A549 (cell line): ENCODE measurements around the gene DLGAP1. TPM values are rescaled to one million over a fixed set of nuclear protein-coding genes. Genes with fewer than 3 reads are reported as not detected.

ENCODE experiments used
- ATAC-seq, 2 experiments: fragments of 200-7000 bp in 1 of 2; fragments of >200 bp in 1 of 2; cut with Nextera tagmentation in 1 of 2; cut with Tn5 transposase in 1 of 2; 3 replicates each; pipeline versions ENCODE4 v1.8.0 to v1.9.1; 2018 to 2020; ENCODE audit warnings: mild to moderate bottlenecking in 1 of 2, moderate library complexity in 1 of 2
- CTCF ChIA-PET: fragments of 300-600 bp; sonication (Branson Sonifier 250); formaldehyde crosslinking; extraction: SDS; loops from one replicate; lab custom pipeline; 2021; ENCODE audit warnings: antibody characterized with exemption, inconsistent platforms; lab: Yijun Ruan, JAX
- POLR2A ChIA-PET: fragments of 350-600 bp; formaldehyde crosslinking; extraction: SDS; loops from one replicate; lab custom pipeline; 2021; ENCODE audit warnings: antibody characterized with exemption, inconsistent platforms; lab: Yijun Ruan, JAX
- DNase-seq, 2 experiments: peaks; one replicate each; pipeline versions ENCODE4 v3.0.0 to v3.0.0-alpha.2; 2011 to 2016; ENCODE audit warnings: low read depth in 1 of 2, low spot score in 1 of 2
- FAIRE-seq: peaks from 2 replicates; lab custom pipeline; 2011; peaks lifted over from hg19 to GRCh38; lab: Jason Lieb, UNC
- H3K27ac ChIP-seq, 2 experiments: fragments of >200 bp; sonication (Bioruptor Twin); formaldehyde crosslinking; 3 replicates each; pipeline ENCODE4 v1.5.1; 2016 to 2017
- H3K4me1 ChIP-seq: fragments of >200 bp; sonication (Bioruptor Twin); formaldehyde crosslinking; 3 replicates; pipeline ENCODE4 v1.6.1; 2016
- H3K4me2 ChIP-seq: fragments of >200 bp; sonication (Bioruptor Twin); formaldehyde crosslinking; 3 replicates; pipeline ENCODE4 v1.6.1; 2016
- H3K4me3 ChIP-seq: fragments of >200 bp; sonication (Bioruptor Twin); formaldehyde crosslinking; 3 replicates; pipeline ENCODE4 v1.5.1; 2016
- H3K9me3 ChIP-seq: fragments of >200 bp; sonication (Bioruptor Twin); formaldehyde crosslinking; 3 replicates; pipeline ENCODE4 v1.6.1; 2016
- BHLHE40 ChIP-seq: IDR thresholded peaks from 2 replicates; pipeline ENCODE4 v1.6.1; 2012; ENCODE audit warnings: low read depth, low read length, inconsistent platforms
- CBX2 ChIP-seq: fragments of 200-600 bp; sonication (generic); IDR thresholded peaks from 2 replicates; pipeline ENCODE4 v1.6.1; 2016; ENCODE audit warnings: low read depth, mild to moderate bottlenecking, borderline replicate concordance
- EHF ChIP-seq: fragments of 250-450 bp; sonication (Bioruptor Pico); IDR thresholded peaks from 2 replicates; pipeline ENCODE4 v1.5.0; 2020; ENCODE audit warnings: mild to moderate bottlenecking
- HOXA7 ChIP-seq: fragments of 250-450 bp; sonication (Bioruptor Pico); IDR thresholded peaks from 2 replicates; pipeline ENCODE4 v1.5.0; 2020; ENCODE audit warnings: mild to moderate bottlenecking, moderate library complexity
- HOXB13 ChIP-seq: fragments of 250-450 bp; sonication (Bioruptor Pico); IDR thresholded peaks from 2 replicates; pipeline ENCODE4 v1.5.0; 2020; ENCODE audit warnings: low read depth, mild to moderate bottlenecking, moderate library complexity
- JUN ChIP-seq, 2 experiments: fragments of >200 bp; sonication (Bioruptor Twin); formaldehyde crosslinking; IDR thresholded peaks; 2 replicates in 1 of 2; 3 replicates in 1 of 2; pipeline ENCODE4 v1.6.1; 2016 to 2017
- KDM1A ChIP-seq: fragments of 200-600 bp; sonication (generic); IDR thresholded peaks from 2 replicates; pipeline ENCODE4 v1.6.1; 2016; ENCODE audit warnings: low read depth, mild to moderate bottlenecking
- NR3C1 ChIP-seq: fragments of >200 bp; sonication (Bioruptor Twin); formaldehyde crosslinking; IDR thresholded peaks from 3 replicates; pipeline ENCODE4 v1.6.1; 2017
- POLR2AphosphoS2 ChIP-seq: conservative IDR thresholded peaks from 2 replicates; pipeline ENCODE4 v1.6.1; 2012; ENCODE audit warnings: low read length, improper control_type of control experiment, inconsistent platforms
- RAD21 ChIP-seq, 2 experiments: fragments of >200 bp in 1 of 2; sonication (Bioruptor Twin) in 1 of 2; formaldehyde crosslinking in 1 of 2; IDR thresholded peaks in 1 of 2; conservative IDR thresholded peaks in 1 of 2; 2 replicates in 1 of 2; 3 replicates in 1 of 2; pipeline ENCODE4 v1.6.1; 2012 to 2018; ENCODE audit warnings: inconsistent platforms in 1 of 2
- SMC3 ChIP-seq: fragments of >200 bp; sonication (Bioruptor Twin); formaldehyde crosslinking; IDR thresholded peaks from 3 replicates; pipeline ENCODE4 v1.6.1; 2018; ENCODE audit warnings: inconsistent platforms
- WGBS: methylation state at CpG from one replicate; pipeline ENCODE4 v1.1.6; 2017; ENCODE audit errors: missing lambda C conversion rate; 5-methylcytosine and 5-hydroxymethylcytosine counted together
- polyA plus RNA-seq, 4 experiments: library from polyadenylated mRNA; depleted of rRNA in 3 of 4; stranded (reverse); fragments of >200 nt; fragmentation: RNase III in 1 of 4; extraction: RNeasy Plus Mini Kit Qiagen cat#74134 plus additional on column Dnase treatment in 1 of 4; gene quantifications; 2 replicates in 3 of 4; 3 replicates in 1 of 4; pipeline ENCODE4 v1.2.3, GENCODE V29; 2011 to 2017
- TF ChIP-seq, protein P1 (sequence below): fragments of 250-450 bp; sonication (Bioruptor Pico); IDR thresholded peaks from 2 replicates; pipeline ENCODE4 v1.5.0; 2021; ENCODE audit warnings: mild to moderate bottlenecking, moderate library complexity, borderline replicate concordance
- TF ChIP-seq, protein P2 (sequence below): fragments of 150-350 bp; IDR thresholded peaks from 2 replicates; pipeline ENCODE4 v1.6.1; 2014; ENCODE audit warnings: low read depth, mild to moderate bottlenecking, low read length
- TF ChIP-seq, protein P3 (sequence below): fragments of >200 bp; sonication (Bioruptor Twin); formaldehyde crosslinking; IDR thresholded peaks from 3 replicates; pipeline ENCODE4 v1.5.1; 2016
- TF ChIP-seq, protein P4 (sequence below): fragments of 200-600 bp; sonication (generic); IDR thresholded peaks from 2 replicates; pipeline ENCODE4 v1.6.1; 2016; ENCODE audit warnings: antibody characterized with exemption, mild to moderate bottlenecking, moderate library complexity
- TF ChIP-seq, protein P5 (sequence below): fragments of 250-450 bp; sonication (Bioruptor Pico); IDR thresholded peaks from 2 replicates; pipeline ENCODE4 v1.5.0; 2020; ENCODE audit warnings: low read depth, mild to moderate bottlenecking, moderate library complexity

DLGAP1 gene
- polyA plus RNA-seq, 2 of the 4 experiments (the other 2 are of a cell fraction), result 0.04 to 0.12 TPM

DNA sequence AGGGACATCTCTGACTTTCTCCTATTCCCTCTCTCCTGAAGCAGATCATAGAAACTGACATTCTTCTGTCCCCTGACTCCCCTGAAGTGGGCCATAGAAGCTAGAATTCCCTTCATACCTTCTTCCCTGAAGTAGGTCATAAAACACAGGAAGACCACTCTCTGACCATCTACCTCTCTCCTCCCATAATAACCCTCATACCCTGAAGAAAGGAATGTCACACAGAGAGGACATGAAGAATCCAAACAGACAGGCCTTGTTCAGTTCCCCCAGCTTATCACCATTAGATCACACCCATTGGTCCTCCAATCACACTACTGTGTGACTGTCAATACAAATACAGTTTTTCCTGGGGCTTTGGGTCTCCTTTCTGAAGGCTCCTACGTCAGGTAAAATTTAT lies 347.1 kb downstream of the DLGAP1 start:
- no peak for DNase-seq
- no peaks in the 10 kb centered on the region for H3K4me1 ChIP-seq
- POLR2A ChIA-PET, result no interaction called here
- CTCF ChIA-PET, result interaction anchor here (1.1 to 4.9 kb wide), 6 partner anchors 10 to 965 kb away, joined by 3 to 40 read pairs (median 15); no protein-coding TSS in a partner anchor
- H3K27ac ChIP-seq, result no peak overlapping the region
- no peak overlapping the region for H3K4me3 ChIP-seq
- no peaks in the 10 kb centered on the region for H3K9me3 ChIP-seq
- 10% methylated on average over 1 of the region's 1 CpG for WGBS
- FAIRE-seq, result no peak
- no peak for TF ChIP-seq JUN (IDR thresholded peaks at IDR 0.05)
- no peak for TF ChIP-seq BHLHE40
- TF ChIP-seq, protein P1, sequence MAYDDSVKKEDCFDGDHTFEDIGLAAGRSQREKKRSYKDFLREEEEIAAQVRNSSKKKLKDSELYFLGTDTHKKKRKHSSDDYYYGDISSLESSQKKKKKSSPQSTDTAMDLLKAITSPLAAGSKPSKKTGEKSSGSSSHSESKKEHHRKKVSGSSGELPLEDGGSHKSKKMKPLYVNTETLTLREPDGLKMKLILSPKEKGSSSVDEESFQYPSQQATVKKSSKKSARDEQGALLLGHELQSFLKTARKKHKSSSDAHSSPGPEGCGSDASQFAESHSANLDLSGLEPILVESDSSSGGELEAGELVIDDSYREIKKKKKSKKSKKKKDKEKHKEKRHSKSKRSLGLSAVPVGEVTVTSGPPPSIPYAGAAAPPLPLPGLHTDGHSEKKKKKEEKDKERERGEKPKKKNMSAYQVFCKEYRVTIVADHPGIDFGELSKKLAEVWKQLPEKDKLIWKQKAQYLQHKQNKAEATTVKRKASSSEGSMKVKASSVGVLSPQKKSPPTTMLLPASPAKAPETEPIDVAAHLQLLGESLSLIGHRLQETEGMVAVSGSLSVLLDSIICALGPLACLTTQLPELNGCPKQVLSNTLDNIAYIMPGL (CRISPR knock-in tag), result no peak
- TF ChIP-seq HOXA7 (CRISPR knock-in tag), result no peak
- no peak for TF ChIP-seq HOXB13 (CRISPR knock-in tag)
- H3K4me2 ChIP-seq, result no peak overlapping the region
- ATAC-seq, result no peak

DNA sequence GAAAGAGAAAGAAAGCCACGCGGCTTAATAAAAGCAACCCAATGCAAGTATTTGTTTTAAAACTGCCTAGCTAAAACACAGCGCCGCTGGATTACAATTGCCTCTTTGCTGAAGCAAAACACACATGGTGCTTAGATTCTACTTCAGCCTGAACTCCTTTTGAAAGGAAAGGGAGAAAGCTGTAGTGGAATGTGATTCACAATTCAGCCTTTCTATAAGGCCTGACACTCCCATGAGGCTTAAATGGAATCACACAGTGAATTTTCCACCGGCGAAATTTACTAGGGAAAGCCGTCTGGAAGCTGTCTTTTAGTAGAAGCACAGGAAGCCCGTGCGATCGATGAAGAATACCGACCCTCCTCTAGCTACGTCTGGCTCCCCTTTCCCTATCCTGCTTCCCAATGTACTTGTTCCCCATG lies 348.0 kb downstream of the DLGAP1 start:
- POLR2A ChIA-PET, result no interaction called here
- Histone ChIP-seq H3K4me3 (no peak overlapping the region), H3K4me1 (no peaks in the 10 kb centered on the region), H3K4me2 (peak overlapping the region; percentile 34; the same call in 2 of the 3 replicates), H3K9me3 (no peaks in the 10 kb centered on the region), H3K27ac (no peak overlapping the region)
- DNase-seq (no peak), FAIRE-seq (no peak), ATAC-seq (no peak)
- TF ChIP-seq HOXB13 (CRISPR knock-in tag), result no peak
- no peak for TF ChIP-seq KDM1A
- TF ChIP-seq, protein P2, sequence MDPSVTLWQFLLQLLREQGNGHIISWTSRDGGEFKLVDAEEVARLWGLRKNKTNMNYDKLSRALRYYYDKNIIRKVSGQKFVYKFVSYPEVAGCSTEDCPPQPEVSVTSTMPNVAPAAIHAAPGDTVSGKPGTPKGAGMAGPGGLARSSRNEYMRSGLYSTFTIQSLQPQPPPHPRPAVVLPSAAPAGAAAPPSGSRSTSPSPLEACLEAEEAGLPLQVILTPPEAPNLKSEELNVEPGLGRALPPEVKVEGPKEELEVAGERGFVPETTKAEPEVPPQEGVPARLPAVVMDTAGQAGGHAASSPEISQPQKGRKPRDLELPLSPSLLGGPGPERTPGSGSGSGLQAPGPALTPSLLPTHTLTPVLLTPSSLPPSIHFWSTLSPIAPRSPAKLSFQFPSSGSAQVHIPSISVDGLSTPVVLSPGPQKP, result no peak
- WGBS, result 61% methylated on average over 12 of the region's 12 CpGs
- CTCF ChIA-PET, result interaction anchor here (0.7 to 4.9 kb wide), 11 partner anchors 10 to 951 kb away, joined by 3 to 40 read pairs (median 6); no protein-coding TSS in a partner anchor

DNA sequence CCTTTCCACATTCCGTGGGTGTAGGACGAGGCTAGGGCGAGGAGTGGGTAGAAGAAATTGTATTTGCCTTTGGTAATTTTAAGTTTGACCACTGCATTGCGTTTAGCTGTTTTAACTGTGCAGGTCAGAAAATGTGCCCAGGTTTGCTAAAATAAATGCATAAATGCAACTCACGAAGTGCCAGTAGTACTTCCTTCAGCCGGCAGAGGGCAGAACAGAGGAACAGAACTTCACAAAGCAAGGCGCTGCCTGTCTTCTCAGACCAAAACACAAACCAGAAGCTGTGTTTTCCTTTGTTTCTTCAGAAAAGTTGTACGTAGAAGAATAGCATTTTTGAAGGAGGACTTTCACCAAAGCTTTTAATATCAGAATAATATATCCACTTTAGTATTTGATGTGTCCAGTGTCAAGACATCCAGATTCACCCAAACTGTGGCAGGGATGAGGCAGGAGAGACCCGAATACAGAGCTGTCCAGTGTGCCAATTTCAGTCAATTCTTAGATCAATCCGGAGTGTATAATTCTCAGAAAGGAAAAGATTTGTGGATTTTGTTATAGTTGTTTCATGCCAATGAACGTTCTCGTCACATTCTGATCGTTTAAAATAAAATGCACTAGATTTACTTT lies 348.6 kb downstream of the DLGAP1 start:
- Histone ChIP-seq H3K4me3 (no peak overlapping the region), H3K4me1 (no peaks in the 10 kb centered on the region), H3K27ac (no peak overlapping the region), H3K9me3 (no peaks in the 10 kb centered on the region), H3K4me2 (peak overlapping the region; percentile 34; the same call in 2 of the 3 replicates)
- 17% methylated on average over 13 of the region's 13 CpGs for WGBS
- DNase-seq (peak; percentile 3 to 62), ATAC-seq (peak; percentile 71 to 80), FAIRE-seq (no peak)
- POLR2A ChIA-PET, result no interaction called here
- TF ChIP-seq POLR2AphosphoS2 (no peak), RAD21 (conservative IDR thresholded peaks at IDR 0.05 in 1 of 2, IDR thresholded peaks at IDR 0.05 in 1 of 2) (peak; percentile 47 to 60), EHF (CRISPR knock-in tag) (no peak), KDM1A (no peak), SMC3 (peak; percentile 59), JUN (IDR thresholded peaks at IDR 0.05) (no peak), CBX2 (no peak), NR3C1 (no peak)
- TF ChIP-seq, protein P3, sequence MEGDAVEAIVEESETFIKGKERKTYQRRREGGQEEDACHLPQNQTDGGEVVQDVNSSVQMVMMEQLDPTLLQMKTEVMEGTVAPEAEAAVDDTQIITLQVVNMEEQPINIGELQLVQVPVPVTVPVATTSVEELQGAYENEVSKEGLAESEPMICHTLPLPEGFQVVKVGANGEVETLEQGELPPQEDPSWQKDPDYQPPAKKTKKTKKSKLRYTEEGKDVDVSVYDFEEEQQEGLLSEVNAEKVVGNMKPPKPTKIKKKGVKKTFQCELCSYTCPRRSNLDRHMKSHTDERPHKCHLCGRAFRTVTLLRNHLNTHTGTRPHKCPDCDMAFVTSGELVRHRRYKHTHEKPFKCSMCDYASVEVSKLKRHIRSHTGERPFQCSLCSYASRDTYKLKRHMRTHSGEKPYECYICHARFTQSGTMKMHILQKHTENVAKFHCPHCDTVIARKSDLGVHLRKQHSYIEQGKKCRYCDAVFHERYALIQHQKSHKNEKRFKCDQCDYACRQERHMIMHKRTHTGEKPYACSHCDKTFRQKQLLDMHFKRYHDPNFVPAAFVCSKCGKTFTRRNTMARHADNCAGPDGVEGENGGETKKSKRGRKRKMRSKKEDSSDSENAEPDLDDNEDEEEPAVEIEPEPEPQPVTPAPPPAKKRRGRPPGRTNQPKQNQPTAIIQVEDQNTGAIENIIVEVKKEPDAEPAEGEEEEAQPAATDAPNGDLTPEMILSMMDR, result peak; percentile 51
- TF ChIP-seq, protein P4, sequence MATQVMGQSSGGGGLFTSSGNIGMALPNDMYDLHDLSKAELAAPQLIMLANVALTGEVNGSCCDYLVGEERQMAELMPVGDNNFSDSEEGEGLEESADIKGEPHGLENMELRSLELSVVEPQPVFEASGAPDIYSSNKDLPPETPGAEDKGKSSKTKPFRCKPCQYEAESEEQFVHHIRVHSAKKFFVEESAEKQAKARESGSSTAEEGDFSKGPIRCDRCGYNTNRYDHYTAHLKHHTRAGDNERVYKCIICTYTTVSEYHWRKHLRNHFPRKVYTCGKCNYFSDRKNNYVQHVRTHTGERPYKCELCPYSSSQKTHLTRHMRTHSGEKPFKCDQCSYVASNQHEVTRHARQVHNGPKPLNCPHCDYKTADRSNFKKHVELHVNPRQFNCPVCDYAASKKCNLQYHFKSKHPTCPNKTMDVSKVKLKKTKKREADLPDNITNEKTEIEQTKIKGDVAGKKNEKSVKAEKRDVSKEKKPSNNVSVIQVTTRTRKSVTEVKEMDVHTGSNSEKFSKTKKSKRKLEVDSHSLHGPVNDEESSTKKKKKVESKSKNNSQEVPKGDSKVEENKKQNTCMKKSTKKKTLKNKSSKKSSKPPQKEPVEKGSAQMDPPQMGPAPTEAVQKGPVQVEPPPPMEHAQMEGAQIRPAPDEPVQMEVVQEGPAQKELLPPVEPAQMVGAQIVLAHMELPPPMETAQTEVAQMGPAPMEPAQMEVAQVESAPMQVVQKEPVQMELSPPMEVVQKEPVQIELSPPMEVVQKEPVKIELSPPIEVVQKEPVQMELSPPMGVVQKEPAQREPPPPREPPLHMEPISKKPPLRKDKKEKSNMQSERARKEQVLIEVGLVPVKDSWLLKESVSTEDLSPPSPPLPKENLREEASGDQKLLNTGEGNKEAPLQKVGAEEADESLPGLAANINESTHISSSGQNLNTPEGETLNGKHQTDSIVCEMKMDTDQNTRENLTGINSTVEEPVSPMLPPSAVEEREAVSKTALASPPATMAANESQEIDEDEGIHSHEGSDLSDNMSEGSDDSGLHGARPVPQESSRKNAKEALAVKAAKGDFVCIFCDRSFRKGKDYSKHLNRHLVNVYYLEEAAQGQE, result no peak
- TF ChIP-seq, protein P5, sequence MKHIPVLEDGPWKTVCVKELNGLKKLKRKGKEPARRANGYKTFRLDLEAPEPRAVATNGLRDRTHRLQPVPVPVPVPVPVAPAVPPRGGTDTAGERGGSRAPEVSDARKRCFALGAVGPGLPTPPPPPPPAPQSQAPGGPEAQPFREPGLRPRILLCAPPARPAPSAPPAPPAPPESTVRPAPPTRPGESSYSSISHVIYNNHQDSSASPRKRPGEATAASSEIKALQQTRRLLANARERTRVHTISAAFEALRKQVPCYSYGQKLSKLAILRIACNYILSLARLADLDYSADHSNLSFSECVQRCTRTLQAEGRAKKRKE (CRISPR knock-in tag), result no peak
- CTCF ChIA-PET, result interaction anchor here (0.7 to 4.9 kb wide), 12 partner anchors 9 to 952 kb away, joined by 3 to 40 read pairs (median 6); no protein-coding TSS in a partner anchor
